NCI-H82 (cell line): ENCODE measurements around the gene MDH2.
"Not testable (repeated sequence)": the region's sequence is repeated elsewhere in the genome, so short reads cannot be mapped to it uniquely, and the experiment has no call there.

Experiments used
- DNase-seq: peaks from one replicate; lab custom pipeline; 2025; lab: John Stamatoyannopoulos, UW

Gene MDH2

GRCh38 chr7:76071316-76072242 lies 23.7 kb downstream of the MDH2 start:
- peak; percentile 39 for DNase-seq

GRCh38 chr7:76072243-76073148 lies 24.6 kb downstream of the MDH2 start:
- DNase-seq: no peak

- no peak for DNase-seq
These were observed 25.6 kb downstream of the MDH2 start for GRCh38 chr7:76073335-76073990.

- no peak for DNase-seq
These were observed 26.5 kb downstream of the MDH2 start for GRCh38 chr7:76074306-76074971.

- DNase-seq: no peak
These were observed 27.1 kb downstream of the MDH2 start for GRCh38 chr7:76074972-76075370.

- no peak for DNase-seq
These were observed 29.1 kb downstream of the MDH2 start for GRCh38 chr7:76076995-76077394.

GRCh38 chr7:76077435-76077834 lies 29.5 kb downstream of the MDH2 start:
- no peak for DNase-seq

- no peak for DNase-seq
These were observed 32.3 kb downstream of the MDH2 start for GRCh38 chr7:76080204-76080603.

- not testable (repeated sequence) for DNase-seq
These were observed 36.2 kb downstream of the MDH2 start for GRCh38 chr7:76084115-76084514.

GRCh38 chr7:76086070-76086469 lies 38.2 kb downstream of the MDH2 start:
- no peak for DNase-seq

GRCh38 chr7:76087362-76087791 lies 39.5 kb downstream of the MDH2 start:
- DNase-seq: not testable (repeated sequence)

GRCh38 chr7:76089865-76090475 lies 42.1 kb downstream of the MDH2 start:
- no peak for DNase-seq

- DNase-seq: no peak
These were observed 43.6 kb downstream of the MDH2 start for GRCh38 chr7:76091506-76091905.

- DNase-seq: not testable (repeated sequence)
These were observed 45.6 kb downstream of the MDH2 start for GRCh38 chr7:76093531-76093930.

- not testable (repeated sequence) for DNase-seq
These were observed 46.4 kb downstream of the MDH2 start for GRCh38 chr7:76094326-76094725.

- no peak for DNase-seq
These were observed 48.0 kb downstream of the MDH2 start for GRCh38 chr7:76095908-76096307.

- DNase-seq: not testable (repeated sequence)
These were observed 54.0 kb downstream of the MDH2 start for GRCh38 chr7:76101693-76102437.

GRCh38 chr7:76103788-76104187 lies 55.9 kb downstream of the MDH2 start:
- DNase-seq: not testable (repeated sequence)

GRCh38 chr7:76106130-76106529 lies 58.2 kb downstream of the MDH2 start:
- DNase-seq: not testable (repeated sequence)

GRCh38 chr7:76106893-76107292 lies 59.0 kb downstream of the MDH2 start:
- no peak for DNase-seq
